ENCODE data around the gene BICD2.

Gene BICD2

DNA sequence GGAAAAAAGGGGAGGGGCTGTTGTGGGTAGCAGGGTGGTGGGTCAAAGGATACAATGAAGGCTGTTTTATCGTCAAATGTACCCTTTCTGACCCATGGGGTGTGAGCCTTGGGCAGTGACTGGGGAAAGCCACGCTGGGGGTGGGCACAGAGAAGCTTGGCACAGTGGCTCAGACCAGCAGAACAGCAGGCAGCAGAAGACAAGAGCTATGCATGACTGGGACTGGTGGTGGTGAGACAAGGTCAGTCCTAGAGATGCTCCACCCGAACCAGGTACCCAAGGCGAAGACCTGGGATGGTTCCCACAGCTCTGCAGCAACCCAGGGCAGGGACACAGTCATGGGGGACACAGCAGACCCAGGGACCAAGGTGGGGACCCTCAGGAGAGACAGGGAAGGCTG is 38.3 kb downstream of the BICD2 start:
- TF ChIP-seq, protein P1, sequence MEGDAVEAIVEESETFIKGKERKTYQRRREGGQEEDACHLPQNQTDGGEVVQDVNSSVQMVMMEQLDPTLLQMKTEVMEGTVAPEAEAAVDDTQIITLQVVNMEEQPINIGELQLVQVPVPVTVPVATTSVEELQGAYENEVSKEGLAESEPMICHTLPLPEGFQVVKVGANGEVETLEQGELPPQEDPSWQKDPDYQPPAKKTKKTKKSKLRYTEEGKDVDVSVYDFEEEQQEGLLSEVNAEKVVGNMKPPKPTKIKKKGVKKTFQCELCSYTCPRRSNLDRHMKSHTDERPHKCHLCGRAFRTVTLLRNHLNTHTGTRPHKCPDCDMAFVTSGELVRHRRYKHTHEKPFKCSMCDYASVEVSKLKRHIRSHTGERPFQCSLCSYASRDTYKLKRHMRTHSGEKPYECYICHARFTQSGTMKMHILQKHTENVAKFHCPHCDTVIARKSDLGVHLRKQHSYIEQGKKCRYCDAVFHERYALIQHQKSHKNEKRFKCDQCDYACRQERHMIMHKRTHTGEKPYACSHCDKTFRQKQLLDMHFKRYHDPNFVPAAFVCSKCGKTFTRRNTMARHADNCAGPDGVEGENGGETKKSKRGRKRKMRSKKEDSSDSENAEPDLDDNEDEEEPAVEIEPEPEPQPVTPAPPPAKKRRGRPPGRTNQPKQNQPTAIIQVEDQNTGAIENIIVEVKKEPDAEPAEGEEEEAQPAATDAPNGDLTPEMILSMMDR (conservative IDR thresholded peaks at IDR 0.05; ENCODE audit: low read depth, low read length), result no peak
- Histone ChIP-seq H3K9ac (no peak overlapping the region), H4K20me1 (ENCODE audit: insufficient read depth) (no peaks in the 10 kb centered on the region), H3K79me2 (ENCODE audit: insufficient read depth, low read depth) (peaks cover 33% of the 10 kb centered on the region), H3K4me2 (no peak overlapping the region), H3K27me3 (ENCODE audit: insufficient read depth, low read depth) (no peaks in the 10 kb centered on the region), H3K4me1 (ENCODE audit: low read depth, poor library complexity, severe bottlenecking) (no peaks in the 10 kb centered on the region), H2AFZ (ENCODE audit: low read depth) (no peak overlapping the region), H3K27ac (no peak overlapping the region), H3K4me3 (IDR thresholded peaks at IDR 0.05; ENCODE audit: insufficient read depth, low read depth, low read length) (no peak overlapping the region), H3K36me3 (ENCODE audit: insufficient read depth) (no peaks in the 10 kb centered on the region)

DNA sequence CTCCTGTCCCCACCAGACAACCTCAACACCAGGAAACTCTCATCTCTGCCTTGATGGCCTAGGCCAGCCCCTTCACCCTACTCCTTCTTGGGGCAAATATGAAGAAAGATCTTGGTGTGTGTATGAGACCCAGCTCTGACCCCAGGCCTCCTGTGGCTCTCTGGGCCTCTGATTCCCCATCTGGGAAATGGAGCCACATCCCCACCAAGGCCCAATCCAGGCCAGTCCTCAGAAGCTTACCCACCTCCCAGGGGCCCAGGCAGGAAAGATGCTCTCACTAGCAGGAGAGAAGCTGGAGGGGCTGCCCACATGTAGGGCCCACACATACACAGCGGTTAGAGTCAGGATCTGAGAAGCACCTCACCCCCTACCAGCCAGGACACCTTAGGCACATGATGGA is 38.9 kb downstream of the BICD2 start:
- Histone ChIP-seq H3K36me3 (ENCODE audit: insufficient read depth) (0 out of 2 replicates have a peak, but pooled peaks cover 2% of the 10 kb centered on the region), H3K9ac (no peak overlapping the region), H3K27me3 (ENCODE audit: insufficient read depth, low read depth) (no peaks in the 10 kb centered on the region), H3K79me2 (ENCODE audit: insufficient read depth, low read depth) (peaks cover 27% of the 10 kb centered on the region), H4K20me1 (ENCODE audit: insufficient read depth) (no peaks in the 10 kb centered on the region), H2AFZ (ENCODE audit: low read depth) (no peak overlapping the region), H3K27ac (no peak overlapping the region), H3K4me1 (ENCODE audit: low read depth, poor library complexity, severe bottlenecking) (no peaks in the 10 kb centered on the region), H3K4me3 (IDR thresholded peaks at IDR 0.05; ENCODE audit: insufficient read depth, low read depth, low read length) (no peak overlapping the region), H3K4me2 (no peak overlapping the region)
- TF ChIP-seq, protein P1 (conservative IDR thresholded peaks at IDR 0.05; ENCODE audit: low read depth, low read length), result no peak

DNA sequence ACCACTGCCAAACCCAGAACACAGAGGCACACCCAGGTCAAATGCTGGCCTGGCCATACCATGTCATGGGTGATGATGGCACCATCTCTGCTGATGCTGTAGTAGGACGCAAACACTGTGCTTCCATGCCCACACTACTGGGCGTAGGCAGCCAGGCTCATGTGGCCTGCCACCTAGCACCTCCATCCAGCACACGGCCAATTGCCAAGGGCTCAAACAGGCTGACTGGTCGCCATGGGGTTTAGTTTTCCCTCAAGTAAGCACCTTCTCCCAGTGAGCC is 39.4 kb downstream of the BICD2 start:
- Histone ChIP-seq H3K4me2 (no peak overlapping the region), H3K27me3 (ENCODE audit: insufficient read depth, low read depth) (no peaks in the 10 kb centered on the region), H3K79me2 (ENCODE audit: insufficient read depth, low read depth) (peaks cover 22% of the 10 kb centered on the region; the same call in 1 of the 2 replicates), H3K9ac (no peak overlapping the region), H3K4me1 (ENCODE audit: low read depth, poor library complexity, severe bottlenecking) (no peaks in the 10 kb centered on the region), H2AFZ (ENCODE audit: low read depth) (no peak overlapping the region), H3K4me3 (IDR thresholded peaks at IDR 0.05; ENCODE audit: insufficient read depth, low read depth, low read length) (no peak overlapping the region), H3K27ac (no peak overlapping the region), H3K36me3 (ENCODE audit: insufficient read depth) (0 out of 2 replicates have a peak, but pooled peaks cover 4% of the 10 kb centered on the region), H4K20me1 (ENCODE audit: insufficient read depth) (no peaks in the 10 kb centered on the region)
- TF ChIP-seq, protein P1 (conservative IDR thresholded peaks at IDR 0.05; ENCODE audit: low read depth, low read length), result no peak

DNA sequence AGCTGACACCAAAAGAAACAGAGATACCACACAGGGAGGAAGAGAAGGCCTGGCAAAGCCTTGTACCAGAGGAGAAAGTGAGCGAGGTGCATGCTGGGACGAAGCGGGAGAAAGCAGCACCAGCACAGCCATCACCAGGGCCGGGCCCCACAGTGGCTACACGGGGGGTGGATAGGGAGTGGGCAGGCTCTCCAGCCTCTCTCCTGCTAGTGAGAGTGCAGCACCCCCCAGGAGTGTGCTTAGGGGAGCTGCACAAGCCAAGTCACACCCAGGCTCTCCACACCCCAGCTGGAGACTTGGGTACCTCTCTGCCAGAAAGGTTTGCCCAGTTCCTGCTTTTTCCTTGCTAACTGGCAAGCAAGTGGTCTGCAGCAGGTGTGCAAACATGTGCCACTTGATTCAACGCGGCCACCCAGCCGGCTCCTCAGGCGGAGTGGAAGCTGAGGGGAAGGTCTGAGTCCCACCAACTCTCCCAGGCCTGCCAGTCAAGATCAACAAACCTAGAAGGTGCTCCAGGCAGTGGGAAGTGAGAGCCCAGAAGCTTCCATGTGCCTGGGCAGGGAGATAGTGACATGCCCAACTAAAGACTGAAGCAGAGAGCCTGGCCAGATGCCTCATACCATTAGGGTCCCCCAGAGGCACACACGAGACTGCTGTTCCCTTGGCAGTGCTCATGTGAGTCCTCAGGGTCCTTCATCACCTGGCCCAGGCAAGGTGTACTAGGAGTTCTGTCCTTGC is 39.9 kb downstream of the BICD2 start:
- H2AFZ ChIP-seq (ENCODE audit: low read depth), result no peak overlapping the region
- TF ChIP-seq, protein P1 (conservative IDR thresholded peaks at IDR 0.05; ENCODE audit: low read depth, low read length), result no peak
- no peaks in the 10 kb centered on the region for H3K27me3 ChIP-seq (ENCODE audit: insufficient read depth, low read depth)
- no peaks in the 10 kb centered on the region for H3K4me1 ChIP-seq (ENCODE audit: low read depth, poor library complexity, severe bottlenecking)
- H3K9ac ChIP-seq, result no peak overlapping the region
- no peak overlapping the region for H3K4me2 ChIP-seq
- no peak overlapping the region for H3K27ac ChIP-seq
- no peak overlapping the region for H3K4me3 ChIP-seq (IDR thresholded peaks at IDR 0.05; ENCODE audit: insufficient read depth, low read depth, low read length)
- H4K20me1 ChIP-seq (ENCODE audit: insufficient read depth), result no peaks in the 10 kb centered on the region
- H3K79me2 ChIP-seq (ENCODE audit: insufficient read depth, low read depth), result peaks cover 22% of the 10 kb centered on the region; the same call in 1 of the 2 replicates
- 0 out of 2 replicates have a peak, but pooled peaks cover 4% of the 10 kb centered on the region for H3K36me3 ChIP-seq (ENCODE audit: insufficient read depth)
